ENCODE measurements around the gene STAT6.
"Not testable (repeated sequence)": the region's sequence is repeated elsewhere in the genome, so short reads cannot be mapped to it uniquely, and the experiment has no call there.

The STAT6 gene

DNA sequence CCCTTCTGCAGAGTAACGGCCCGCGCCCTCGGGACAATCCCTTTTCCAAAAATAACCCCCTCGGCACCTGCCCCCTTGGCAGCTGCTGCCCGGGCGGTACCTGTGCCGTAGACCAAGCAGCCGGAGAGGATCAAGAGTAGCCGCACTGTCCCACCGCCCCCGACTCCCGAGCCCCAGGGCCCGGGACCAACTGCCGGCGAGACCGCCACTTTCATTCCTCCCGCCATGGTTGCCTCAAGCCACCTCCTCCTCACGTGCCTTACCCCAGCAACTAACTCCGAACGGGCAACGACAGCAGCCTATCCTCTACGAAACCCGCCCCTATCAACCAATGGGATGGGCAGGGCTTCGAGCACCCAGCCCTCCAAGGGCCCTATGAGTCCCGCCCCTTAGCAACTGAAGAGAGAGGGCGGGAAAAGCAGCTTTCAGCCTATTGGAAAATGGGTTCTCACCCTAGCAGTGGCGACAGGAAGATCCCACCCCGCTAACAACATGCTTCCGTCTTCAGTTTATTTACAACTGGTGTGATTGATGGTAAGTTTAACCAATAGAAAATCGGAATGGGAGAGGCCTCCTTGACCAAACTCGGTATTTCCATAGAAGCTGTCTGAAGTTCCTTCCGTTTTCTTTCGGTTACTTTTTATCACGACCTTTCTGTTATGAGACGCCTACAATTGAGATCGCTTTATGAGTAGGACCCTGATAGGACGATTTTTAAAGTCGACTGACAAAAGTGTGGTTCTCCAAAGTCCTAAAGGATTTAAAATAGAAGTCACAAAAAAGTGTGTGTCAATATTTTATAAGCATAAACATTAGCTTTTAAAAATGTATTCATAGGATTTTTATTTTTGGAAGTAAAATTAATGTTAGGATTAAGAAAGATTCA, 32.4 kb downstream of the STAT6 start, which contains the start of gene NEMP1:
NEMP1 (minus strand) TSS at position 273 of the 886 bp plus-strand sequence; CDS start at position 227, 46 bp downstream.
- peak; percentile 93 to 100 (median 99) for DNase-seq
- intact Hi-C loops (cut with DNase I): no loop called here

DNA sequence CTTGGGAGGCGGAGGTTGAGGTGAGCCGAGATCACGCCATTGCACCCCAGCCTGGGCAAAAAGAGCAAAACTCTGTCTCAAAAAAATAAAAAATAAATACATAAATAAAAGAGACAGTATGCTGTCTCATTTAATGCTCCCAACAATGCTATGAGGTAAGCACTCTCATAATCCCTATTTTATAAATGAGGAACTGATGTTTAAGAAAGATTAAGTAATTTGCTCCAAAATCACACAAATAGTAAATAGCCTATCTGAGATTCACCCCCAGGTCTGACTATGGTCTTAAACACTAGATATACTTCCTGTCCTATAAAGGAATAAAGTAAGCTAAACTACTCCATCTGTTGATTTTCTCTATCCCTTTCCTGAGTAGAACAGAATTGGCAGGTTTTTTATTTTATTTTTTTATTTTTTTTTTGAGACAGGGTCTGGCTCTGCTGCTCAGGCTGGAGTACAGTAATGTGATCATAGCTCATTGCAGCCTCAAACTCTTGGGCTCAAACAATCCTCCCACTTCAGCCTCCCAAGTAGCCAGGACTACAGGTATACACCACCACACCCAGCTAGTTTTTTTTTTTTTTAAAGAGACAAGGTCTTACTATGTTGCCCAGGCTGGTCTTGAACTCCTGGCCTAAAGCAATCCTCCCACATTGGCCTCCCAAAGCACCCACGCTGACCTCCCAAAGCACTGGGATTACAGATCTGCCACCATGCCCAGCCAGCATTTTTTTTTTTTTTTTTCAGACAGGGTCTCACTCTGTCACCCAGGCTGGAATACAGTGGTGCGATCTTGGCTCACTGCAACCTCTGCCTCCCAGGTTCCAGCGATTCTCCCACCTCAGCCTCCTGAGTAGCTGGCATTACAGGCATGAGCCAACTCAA, 37.4 kb downstream of the STAT6 start:
- intact Hi-C loops (cut with DNase I); DNase-seq: not testable (repeated sequence)

DNA sequence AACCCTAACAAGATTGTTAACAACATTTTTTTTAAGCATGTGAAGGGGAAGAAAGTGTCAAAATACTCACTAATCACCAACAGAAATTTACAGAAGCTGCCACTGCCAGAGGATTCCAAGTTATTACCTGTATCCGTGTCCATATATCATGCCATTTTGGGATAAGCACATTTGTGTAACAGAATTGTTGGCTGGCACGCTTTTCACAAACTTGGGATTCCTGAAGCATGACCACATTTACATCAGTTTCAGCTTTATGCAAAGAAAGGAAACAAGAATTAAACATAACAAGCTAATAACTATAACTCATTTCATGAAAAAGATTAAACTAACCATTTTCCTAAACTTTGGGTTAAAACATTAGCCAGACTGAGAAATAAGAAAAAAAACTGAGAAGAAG, 38.5 kb downstream of the STAT6 start:
- intact Hi-C loops (cut with DNase I): no loop called here
- DNase-seq: no peak

DNA sequence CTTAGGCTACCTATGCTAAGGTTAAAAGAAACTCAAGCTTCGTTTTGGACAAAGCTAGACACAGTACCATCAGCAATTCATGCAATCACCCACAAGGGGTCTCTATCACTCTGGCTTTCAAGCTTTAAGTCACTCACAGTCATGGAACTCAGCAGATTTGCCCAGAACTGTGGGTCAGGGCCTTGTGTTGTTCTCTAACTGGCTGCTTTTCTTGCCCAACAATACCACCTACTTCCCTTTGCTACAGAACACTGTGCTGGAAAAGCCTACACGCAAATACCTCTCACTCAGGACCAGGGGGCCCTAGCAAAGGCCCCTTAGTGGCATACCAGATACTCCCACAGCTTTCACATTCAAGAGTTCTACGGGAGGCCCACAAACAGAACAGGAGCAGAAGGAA, 41.6 kb downstream of the STAT6 start:
- peak in 33 of 42 donors; percentile 13 to 89 (median 69) for DNase-seq
- intact Hi-C loops (cut with DNase I): loop anchor here (2.0 to 5.0 kb wide), 3 partner anchors 43 to 317 kb away; partner anchors contain the start of genes PRIM1 and ZBTB39

DNA sequence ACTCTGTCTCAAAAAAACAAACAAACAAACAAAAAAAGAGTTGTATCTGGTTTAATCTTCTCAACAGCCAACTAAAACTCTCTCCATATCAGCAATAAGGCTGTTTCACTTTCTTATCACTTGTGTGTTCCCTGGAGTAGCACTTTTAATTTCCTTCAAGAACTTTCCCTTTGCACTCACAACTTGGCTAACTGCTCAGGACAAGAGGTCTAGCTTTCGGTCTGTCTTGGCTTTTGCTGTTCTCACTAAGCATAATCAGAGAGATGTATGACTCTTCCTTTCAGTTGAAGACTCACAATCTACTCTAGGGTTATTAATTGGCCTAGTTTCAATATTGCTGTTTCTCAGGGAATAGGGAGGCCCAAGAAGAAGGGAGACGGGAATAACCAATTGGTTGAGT, 44.9 kb downstream of the STAT6 start:
- intact Hi-C loops (cut with DNase I): loop anchor here (5.0 kb wide), 2 partner anchors 59 to 314 kb away; partner anchors contain the start of genes PRIM1 and ZBTB39
- DNase-seq: no peak

DNA sequence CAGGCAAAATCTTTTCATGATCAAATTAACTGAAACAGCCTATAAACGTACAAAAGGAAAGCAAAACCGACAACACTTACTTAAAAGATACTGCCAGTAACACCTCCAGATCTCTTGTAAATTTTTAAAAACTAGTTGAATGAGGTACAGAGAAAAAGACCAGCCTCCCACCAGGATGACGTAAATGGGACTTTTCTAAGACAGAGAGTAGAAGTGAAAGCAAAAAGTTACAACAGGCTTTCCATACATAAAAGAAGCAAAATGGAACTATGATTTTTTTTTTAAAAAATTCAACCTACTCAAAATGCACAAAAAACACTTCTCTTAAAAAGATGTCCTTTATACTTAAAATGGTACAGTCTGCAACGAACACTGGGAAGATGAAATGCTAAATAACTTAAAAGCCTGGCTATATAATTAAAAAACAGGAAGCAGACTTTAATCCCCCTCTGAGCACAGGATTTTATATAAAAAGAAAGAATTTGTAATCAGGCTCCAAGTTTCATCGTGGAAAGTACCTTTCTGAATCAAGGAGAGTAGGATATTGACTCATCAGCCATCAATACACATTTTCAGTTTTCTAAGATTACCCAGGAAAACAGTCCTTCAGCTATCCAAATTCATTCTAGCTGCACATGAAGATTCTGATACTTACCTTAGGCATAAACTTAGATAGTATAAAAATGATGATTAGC, 47.0 kb downstream of the STAT6 start:
- DNase-seq: peak in 7 of 42 donors; percentile 13 to 68 (median 39)
- intact Hi-C loops (cut with DNase I): no loop called here

DNA sequence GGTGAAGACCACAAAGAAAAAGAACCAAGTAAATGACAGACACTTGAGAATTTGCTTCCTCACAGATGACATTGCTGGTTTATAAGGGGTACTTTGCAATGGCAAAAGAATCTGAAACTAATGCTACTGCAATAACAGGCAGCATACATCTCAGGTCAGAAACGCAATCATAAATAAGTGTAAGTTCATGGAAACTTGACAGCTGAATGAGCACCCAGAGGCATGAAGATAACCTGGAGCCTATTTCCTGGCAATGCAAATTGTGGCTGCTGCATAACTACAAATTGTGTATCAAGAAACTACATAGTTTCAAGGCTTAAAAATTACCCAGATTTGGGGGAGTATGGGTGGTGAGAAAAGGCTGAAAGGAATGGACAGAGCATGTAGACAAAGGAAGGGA, 52.7 kb downstream of the STAT6 start:
- intact Hi-C loops (cut with DNase I): no loop called here
- no peak for DNase-seq

DNA sequence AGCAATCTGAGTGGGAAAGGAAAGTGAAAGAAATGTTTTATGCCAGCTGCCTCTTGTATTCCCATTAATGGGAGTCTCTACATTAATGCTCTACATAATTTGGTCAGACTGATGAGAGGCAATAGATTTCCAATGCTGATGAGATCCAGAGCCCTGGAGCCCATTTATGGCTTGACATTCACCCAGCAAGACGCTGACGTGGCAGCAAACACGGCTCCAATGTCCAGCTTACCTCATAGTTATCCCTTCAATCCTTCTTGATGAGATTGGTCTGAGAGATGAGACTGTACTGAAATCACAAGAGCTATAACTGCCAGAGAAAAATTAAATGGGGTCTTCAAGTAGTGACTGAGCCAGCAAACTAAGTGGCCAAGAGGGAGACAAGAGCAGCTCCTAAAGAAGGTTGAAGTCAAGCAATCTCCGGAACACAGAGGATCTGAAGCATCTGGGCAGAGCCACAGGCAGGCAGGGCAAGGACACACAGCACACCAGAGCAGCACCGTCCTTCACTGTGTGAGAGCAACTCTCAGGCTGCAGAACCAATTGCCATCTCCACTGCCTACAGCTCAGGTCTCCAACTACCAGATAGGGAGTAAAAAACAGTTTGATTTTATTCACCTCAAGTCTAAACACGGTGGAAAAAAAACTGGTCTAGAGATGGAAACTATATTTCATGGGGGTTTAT, 54.0 kb downstream of the STAT6 start:
- no peak for DNase-seq
- intact Hi-C loops (cut with DNase I): no loop called here

DNA sequence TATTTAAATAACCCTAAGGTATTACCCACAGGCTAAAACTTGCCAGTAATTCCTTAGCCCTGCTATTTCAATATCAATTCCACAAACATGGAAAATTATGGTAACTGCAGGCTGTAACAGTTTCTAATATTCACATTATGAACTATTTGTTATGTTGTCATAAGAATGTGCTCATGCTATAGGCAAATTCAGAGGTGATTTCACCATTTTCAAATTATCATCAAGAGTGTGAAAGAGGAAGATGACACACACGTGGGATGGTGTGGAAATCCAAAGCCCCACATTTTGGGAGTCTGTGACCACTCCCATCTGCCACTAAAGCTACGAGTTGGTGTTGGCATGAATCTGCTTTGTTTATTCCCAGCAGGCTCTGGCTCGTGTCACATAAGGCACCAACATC, 55.3 kb downstream of the STAT6 start:
- DNase-seq: no peak
- intact Hi-C loops (cut with DNase I): no loop called here

DNA sequence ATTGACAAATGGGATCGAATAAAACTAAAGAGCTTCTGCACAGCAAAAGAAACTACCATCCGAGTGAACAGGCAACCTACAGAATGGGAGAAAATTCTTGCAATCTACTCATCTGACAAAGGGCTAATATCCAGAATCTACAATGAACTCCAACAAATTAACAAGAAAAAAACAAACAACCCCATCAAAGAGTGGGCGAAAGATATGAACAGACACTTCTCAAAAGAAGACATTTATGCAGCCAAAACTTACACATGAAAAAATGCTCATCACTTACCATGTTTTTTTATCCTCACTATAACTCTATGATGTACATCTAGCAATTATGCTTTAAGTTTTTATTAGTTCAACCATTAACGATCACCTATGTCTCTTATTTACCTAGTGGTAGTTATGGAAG, 57.3 kb downstream of the STAT6 start:
- intact Hi-C loops (cut with DNase I); DNase-seq: not testable (repeated sequence)

DNA sequence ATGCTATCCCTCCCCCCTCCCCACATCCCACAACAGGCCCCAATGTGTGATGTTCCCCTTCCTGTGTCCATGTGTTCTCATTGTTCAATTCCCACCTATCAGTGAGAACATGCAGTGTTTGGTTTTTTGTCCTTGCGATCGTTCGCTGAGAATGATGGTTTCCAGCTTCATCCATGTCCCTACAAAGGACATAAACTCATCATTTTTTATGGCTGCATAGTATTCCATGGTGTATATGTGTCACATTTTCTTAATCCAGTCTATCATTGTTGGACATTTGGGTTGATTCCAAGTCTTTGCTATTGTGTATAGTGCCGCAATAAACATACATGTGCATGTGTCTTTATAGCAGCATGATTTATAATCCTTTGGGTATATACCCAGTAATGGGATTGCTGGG, 58.0 kb downstream of the STAT6 start:
- DNase-seq; intact Hi-C loops (cut with DNase I): not testable (repeated sequence)

DNA sequence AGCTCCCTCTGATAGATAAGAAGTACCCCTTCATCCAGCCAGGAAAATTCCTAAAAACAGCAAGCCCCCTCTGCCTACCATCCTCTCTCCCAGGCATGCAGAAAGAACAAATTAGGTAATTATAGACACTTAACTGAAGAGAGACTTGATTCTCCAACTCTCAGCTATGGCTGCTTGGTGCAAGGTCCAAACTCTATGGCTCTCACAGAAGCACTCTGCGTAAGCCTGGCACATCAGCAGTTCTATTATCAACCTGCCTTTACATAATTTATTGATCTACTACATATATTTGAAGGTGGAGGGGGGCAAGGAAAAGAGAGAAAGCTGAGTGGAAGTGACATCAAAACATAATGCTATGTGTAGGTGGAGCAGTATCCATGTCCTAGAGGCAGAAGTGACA, 60.2 kb downstream of the STAT6 start:
- DNase-seq: no peak
- intact Hi-C loops (cut with DNase I): no loop called here

DNA sequence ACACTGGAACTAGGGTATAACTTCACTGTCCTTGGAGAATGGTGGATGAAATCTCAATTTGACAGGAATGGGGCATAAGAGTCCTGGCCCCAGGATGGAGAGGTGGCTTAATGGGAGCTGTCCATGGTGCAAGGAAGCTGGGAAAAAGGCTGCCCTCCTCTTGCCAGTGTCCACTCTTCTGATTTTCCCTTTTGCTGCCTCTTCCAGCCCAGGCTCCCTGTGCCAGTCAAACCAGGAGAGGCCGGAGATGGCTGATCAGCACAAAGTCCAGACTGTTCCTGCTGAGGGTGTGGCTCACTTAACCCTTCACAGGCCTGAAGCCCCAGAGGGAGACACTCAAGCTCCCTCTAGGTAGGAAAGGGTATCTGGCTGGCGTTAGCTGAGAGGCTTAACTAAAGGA, 61.3 kb downstream of the STAT6 start, which contains the start of gene MYO1A:
MYO1A (minus strand) TSS at position 240 of the 400 bp plus-strand sequence. CDS start 1,806 bp downstream, outside the sequence.
- intact Hi-C loops (cut with DNase I): no loop called here
- no peak for DNase-seq

DNA sequence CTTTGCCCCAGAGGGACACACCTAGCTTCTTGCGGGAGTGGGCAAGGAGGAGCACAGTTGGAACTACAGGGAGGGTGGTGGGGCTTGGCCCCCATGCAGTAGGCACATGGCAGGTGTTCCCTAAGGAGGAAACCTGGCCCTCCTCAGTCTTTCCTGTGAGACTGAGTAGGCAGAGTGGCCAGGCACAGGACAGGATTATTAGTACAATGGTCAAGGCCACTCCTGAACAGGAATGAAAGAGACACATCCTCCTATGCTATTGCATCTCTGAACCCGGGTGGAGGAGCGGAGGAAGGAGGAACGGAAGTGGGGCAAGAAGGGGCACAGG, 62.1 kb downstream of the STAT6 start:
- intact Hi-C loops (cut with DNase I): no loop called here
- no peak for DNase-seq

DNA sequence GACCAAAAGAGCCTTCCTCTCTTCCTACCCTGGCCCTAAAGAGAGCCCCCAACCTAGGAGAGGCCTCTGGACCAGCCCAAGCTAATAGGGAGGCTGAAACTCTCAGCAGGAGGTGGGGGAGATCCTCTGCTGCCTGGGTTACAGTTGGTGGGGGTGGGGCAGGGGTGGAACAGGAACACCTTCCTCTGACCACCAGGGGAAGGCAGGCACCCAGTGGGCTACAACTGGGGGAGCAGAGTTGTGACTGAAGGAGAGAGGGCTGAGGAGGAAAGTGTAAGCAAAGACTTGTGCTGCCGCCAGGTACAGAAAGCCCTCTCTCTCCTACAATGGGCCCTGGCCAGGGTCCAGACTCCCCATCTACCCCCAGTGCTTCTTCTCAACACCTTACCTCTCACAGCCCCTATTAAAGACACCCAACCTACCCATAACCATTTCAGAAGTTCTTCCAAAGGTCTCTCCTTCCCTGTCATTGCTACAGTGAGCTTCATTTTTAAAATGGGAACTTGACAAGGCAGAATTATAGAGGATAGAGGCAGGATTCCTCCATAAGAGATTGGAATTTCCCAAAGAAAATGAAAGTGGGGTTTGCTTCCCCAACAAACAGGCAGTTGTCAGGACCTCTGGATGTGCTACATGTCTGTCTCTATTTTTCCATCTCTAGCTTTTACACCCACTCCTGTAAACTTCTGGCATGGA, 62.6 kb downstream of the STAT6 start:
- no peak for DNase-seq

DNA sequence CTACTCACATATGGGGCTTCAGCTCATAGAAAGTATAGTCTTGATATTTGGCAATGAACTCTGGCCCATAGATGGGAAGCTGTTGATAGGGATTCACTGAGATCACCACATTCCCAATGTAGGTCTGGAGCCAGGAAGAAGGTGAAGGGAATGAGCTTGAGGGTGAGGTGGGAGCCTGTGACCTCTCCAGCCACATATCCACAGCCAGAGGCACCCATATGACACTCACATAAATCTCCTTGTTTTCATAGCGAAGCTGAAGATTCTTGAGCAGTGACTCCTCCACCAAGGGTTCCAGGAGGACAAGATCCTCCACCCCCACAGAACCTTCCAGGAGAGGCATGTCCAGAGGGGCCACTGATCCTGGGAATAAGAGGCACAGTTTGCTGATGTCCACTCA, 63.2 kb downstream of the STAT6 start:
- DNase-seq: no peak
- intact Hi-C loops (cut with DNase I): no loop called here

More for the DNA sequence above, 62.6 kb downstream of the STAT6 start:
- intact Hi-C loops (cut with DNase I): no loop called here

DNA sequence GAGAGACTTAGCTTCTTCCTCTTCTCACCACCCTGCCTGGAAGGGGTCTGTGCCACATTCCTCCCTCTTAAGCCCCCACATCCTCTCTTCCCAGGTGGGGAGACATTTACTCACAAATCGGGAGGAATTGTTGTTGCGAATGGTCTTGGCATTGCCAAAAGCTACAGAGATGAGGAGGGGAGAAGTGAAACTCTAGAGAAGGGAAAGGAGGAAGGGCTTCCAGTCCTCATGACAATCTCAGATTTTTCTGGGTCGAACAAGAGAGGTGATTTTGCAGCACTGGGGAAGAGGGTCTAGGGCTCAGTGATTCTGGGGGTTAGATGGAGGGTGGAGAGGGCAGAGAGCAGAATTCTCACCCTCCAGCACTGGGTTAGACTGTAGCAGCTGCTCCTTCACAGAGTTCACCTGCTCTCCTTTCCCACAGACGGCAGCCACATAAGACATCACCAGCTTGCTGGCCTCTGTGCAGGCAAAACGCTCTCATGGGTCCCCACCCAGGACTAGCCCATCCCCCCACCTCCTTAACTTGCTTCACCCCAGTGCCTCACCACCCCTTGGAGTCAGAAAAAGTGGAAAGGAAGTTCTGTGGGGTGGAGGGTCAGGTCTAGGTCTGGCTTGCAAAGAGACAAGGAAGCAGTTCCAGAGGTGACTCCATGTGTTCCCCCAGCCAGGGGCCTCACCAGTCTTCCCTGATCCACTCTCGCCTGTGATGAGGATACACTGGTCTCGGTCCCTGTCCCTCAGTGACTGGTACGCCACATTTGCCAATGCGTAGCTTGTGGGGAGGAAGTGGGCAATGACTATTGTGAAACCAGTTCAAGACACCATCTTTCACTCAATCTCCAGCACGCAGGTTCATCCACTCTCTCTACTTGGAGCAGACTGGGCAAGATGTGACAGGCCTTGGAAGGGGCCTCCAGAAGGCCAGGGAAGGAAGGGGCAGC, 63.9 kb downstream of the STAT6 start:
- intact Hi-C loops (cut with DNase I): no loop called here
- DNase-seq: peak in 1 of 42 donors; percentile 38

All from head of caudate nucleus (tissue), 42 donors.